Measurements from ENCODE around the gene NTN1. TPM values are rescaled to one million over a fixed set of nuclear protein-coding genes. Genes with fewer than 3 reads are reported as not detected.

Gene NTN1
- total and polyA plus RNA-seq, 2 experiments from 2014 or later, result 0.42 to 2.1 TPM

DNA sequence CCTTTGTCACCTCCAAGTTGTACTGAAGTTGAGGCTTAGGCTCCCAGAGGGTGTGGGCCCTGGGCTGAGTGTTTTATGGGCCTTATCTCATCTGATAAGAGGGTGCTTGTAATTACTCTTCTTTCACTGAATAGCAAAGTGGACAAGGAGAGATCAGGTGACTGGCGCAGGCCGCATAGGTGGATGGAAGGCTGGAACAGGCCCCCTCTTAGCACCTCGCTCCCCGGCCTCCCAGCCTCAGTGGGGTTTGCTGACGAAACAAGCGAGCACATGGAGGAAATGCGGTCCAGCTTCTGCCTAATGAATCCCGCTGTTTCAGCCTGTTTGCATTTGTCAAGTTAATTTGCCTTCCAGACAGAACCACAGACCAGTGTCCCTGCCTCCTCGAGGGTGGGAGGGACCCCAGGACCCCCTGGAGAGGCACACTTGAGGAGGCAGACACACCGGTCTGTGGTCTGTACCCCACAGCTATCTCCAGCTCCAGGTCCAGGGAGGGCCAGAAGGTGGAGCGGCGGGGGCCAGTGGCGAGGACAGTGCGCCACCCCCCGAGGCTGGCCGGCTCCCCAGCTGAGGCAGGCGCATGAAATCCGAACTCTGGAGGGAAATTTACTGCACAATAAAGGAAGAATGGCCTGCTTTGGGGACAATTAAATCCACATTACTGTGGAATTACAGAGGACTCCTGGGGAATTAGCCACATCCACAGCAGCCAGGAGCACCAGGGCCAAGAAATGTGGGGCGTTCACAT, 123.4 kb downstream of the NTN1 start:
- Histone ChIP-seq H3K9me2 (replicated peaks; ENCODE audit: insufficient read depth) (no peaks in the 10 kb centered on the region), H4K20me1 (ENCODE audit: insufficient read depth, poor library complexity, severe bottlenecking) (no peaks in the 10 kb centered on the region), H3K4me3 (no peak overlapping the region), H3K27ac (peak overlapping the region; percentile 15), H3K4me2 (no peak overlapping the region), H2AFZ (no peak overlapping the region), H3K4me1 (ENCODE audit: insufficient read depth) (peaks cover 10% of the 10 kb centered on the region), H3K9me3 (ENCODE audit: low read depth) (no peaks in the 10 kb centered on the region), H3K36me3 (replicated peaks; ENCODE audit: insufficient read depth, low read depth) (no peaks in the 10 kb centered on the region), H3K79me2 (no peaks in the 10 kb centered on the region), H3K27me3 (peaks cover 19% of the 10 kb centered on the region)
- TF ChIP-seq, protein P1, sequence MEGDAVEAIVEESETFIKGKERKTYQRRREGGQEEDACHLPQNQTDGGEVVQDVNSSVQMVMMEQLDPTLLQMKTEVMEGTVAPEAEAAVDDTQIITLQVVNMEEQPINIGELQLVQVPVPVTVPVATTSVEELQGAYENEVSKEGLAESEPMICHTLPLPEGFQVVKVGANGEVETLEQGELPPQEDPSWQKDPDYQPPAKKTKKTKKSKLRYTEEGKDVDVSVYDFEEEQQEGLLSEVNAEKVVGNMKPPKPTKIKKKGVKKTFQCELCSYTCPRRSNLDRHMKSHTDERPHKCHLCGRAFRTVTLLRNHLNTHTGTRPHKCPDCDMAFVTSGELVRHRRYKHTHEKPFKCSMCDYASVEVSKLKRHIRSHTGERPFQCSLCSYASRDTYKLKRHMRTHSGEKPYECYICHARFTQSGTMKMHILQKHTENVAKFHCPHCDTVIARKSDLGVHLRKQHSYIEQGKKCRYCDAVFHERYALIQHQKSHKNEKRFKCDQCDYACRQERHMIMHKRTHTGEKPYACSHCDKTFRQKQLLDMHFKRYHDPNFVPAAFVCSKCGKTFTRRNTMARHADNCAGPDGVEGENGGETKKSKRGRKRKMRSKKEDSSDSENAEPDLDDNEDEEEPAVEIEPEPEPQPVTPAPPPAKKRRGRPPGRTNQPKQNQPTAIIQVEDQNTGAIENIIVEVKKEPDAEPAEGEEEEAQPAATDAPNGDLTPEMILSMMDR (IDR thresholded peaks at IDR 0.05; ENCODE audit: poor library complexity), result no peak
- no peak for TF ChIP-seq EZH2phosphoT487 (IDR thresholded peaks at IDR 0.05; ENCODE audit: low read depth, severe bottlenecking, unreplicated experiment)
- TF ChIP-seq EZH2 (IDR thresholded peaks at IDR 0.05; ENCODE audit: borderline replicate concordance), result no peak
- DNase-seq (ENCODE audit: low spot score), result peak; percentile 65
- WGBS (ENCODE audit: low lambda C conversion rate, missing lambda C conversion rate), result 59% methylated on average over 19 of the region's 19 CpGs

GRCh38 chr17:9146064-9146463, 124.8 kb downstream of the NTN1 start:
- Histone ChIP-seq H3K9me3 (ENCODE audit: low read depth) (no peaks in the 10 kb centered on the region), H3K4me2 (no peak overlapping the region), H2AFZ (no peak overlapping the region), H3K27me3 (peaks cover 19% of the 10 kb centered on the region), H3K36me3 (replicated peaks; ENCODE audit: insufficient read depth, low read depth) (no peaks in the 10 kb centered on the region), H3K9me2 (replicated peaks; ENCODE audit: insufficient read depth) (no peaks in the 10 kb centered on the region), H3K4me1 (ENCODE audit: insufficient read depth) (peaks cover 22% of the 10 kb centered on the region), H3K79me2 (no peaks in the 10 kb centered on the region), H4K20me1 (ENCODE audit: insufficient read depth, poor library complexity, severe bottlenecking) (no peaks in the 10 kb centered on the region), H3K27ac (no peak overlapping the region), H3K4me3 (no peak overlapping the region)
- WGBS (ENCODE audit: low lambda C conversion rate, missing lambda C conversion rate), result 68% methylated on average over 4 of the region's 4 CpGs
- DNase-seq (ENCODE audit: low spot score), result no peak
- TF ChIP-seq, protein P1 (IDR thresholded peaks at IDR 0.05; ENCODE audit: poor library complexity), result no peak
- TF ChIP-seq EZH2phosphoT487 (IDR thresholded peaks at IDR 0.05; ENCODE audit: low read depth, severe bottlenecking, unreplicated experiment), result no peak
- no peak for TF ChIP-seq EZH2 (IDR thresholded peaks at IDR 0.05; ENCODE audit: borderline replicate concordance)

DNA sequence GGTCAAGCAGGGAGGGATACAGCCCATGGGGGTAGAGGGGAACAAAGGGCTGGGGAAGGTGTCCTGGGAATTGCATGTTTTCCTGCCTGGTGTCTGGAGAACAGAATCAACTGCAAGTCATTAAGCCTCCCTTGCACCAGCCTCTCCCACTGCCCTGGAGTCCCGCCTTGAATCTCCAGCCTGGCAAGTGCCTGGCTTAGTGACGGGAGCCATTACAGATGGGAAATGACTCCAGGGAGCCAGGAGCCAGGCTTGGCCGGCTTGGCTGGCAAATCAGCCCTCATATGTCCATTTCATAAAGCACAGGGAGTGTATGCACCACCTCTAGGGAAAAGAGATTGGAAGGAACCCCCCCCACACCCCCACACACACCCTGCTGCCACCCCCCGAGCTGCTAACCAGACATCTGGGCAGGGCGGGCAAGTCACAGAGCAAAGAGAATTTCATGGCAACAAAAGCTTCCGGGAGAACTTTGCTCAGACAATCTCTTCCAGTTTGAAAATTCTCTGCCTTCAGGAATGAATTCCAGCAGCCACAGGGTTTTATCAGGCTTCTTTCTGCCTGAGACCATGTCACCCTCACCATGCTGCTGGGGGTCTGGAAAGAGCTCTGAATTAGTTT, 127.7 kb downstream of the NTN1 start:
- no peak overlapping the region for H3K4me3 ChIP-seq
- no peak for TF ChIP-seq EZH2phosphoT487 (IDR thresholded peaks at IDR 0.05; ENCODE audit: low read depth, severe bottlenecking, unreplicated experiment)
- TF ChIP-seq EZH2 (IDR thresholded peaks at IDR 0.05; ENCODE audit: borderline replicate concordance), result no peak
- TF ChIP-seq, protein P1 (IDR thresholded peaks at IDR 0.05; ENCODE audit: poor library complexity), result no peak
- H2AFZ ChIP-seq, result no peak overlapping the region
- no peaks in the 10 kb centered on the region for H3K36me3 ChIP-seq (replicated peaks; ENCODE audit: insufficient read depth, low read depth)
- 63% methylated on average over 6 of the region's 6 CpGs for WGBS (ENCODE audit: low lambda C conversion rate, missing lambda C conversion rate)
- peaks cover 23% of the 10 kb centered on the region for H3K4me1 ChIP-seq (ENCODE audit: insufficient read depth)
- H3K79me2 ChIP-seq, result no peaks in the 10 kb centered on the region
- no peaks in the 10 kb centered on the region for H4K20me1 ChIP-seq (ENCODE audit: insufficient read depth, poor library complexity, severe bottlenecking)
- H3K4me2 ChIP-seq, result no peak overlapping the region
- no peak for DNase-seq (ENCODE audit: low spot score)
- H3K27ac ChIP-seq, result peak overlapping the region; percentile 10
- peaks cover 20% of the 10 kb centered on the region for H3K27me3 ChIP-seq
- H3K9me3 ChIP-seq (ENCODE audit: low read depth), result no peaks in the 10 kb centered on the region
- no peaks in the 10 kb centered on the region for H3K9me2 ChIP-seq (replicated peaks; ENCODE audit: insufficient read depth)

Measured in hepatocyte (in vitro differentiated cells).